ENCODE data around the gene KIF18B.

KIF18B gene

DNA sequence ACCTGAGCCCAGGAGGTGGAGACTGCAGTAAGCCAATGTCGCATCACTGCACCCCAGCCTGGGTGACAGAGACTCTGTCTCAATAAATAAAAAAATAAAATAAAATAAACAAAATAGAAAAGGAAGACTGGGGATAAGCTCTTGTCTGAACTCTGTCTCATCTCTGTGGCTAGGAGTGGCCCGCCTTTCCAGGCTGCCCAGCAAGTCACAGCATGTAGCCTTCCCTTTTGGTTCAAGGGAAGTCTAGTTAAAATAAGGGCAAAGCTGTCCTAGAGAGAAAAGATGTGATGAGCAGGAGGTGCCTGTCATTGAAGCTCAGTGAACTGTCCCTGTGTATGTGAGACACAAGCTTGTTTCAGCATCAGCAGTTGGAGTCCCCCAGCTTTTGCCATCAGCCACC, 29.6 kb downstream of the KIF18B start:
- DNase-seq, result no peak

DNA sequence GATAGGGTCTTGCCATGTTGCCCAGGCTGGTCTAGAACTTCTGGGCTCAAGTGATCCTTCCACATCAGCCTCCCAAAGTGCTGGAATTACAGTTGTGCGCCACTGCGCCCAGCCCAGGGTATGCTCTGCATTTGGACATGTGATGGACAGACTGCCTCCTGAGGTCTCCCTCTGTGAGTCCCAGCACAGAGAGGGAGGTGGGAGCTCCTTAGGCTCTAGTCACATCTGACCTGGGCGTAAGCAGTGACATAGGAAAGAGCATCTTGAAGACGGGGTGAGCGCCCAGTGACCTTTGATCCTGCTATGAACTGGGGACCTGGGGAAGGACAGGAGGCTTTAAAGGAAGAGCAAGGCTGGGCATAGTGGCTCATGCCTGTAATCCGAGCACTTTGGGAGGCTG, 30.1 kb downstream of the KIF18B start:
- DNase-seq, result no peak

- no peak for DNase-seq
Measured at GRCh38 chr17:44916781-44917241, 30.8 kb downstream of the KIF18B start.

DNA sequence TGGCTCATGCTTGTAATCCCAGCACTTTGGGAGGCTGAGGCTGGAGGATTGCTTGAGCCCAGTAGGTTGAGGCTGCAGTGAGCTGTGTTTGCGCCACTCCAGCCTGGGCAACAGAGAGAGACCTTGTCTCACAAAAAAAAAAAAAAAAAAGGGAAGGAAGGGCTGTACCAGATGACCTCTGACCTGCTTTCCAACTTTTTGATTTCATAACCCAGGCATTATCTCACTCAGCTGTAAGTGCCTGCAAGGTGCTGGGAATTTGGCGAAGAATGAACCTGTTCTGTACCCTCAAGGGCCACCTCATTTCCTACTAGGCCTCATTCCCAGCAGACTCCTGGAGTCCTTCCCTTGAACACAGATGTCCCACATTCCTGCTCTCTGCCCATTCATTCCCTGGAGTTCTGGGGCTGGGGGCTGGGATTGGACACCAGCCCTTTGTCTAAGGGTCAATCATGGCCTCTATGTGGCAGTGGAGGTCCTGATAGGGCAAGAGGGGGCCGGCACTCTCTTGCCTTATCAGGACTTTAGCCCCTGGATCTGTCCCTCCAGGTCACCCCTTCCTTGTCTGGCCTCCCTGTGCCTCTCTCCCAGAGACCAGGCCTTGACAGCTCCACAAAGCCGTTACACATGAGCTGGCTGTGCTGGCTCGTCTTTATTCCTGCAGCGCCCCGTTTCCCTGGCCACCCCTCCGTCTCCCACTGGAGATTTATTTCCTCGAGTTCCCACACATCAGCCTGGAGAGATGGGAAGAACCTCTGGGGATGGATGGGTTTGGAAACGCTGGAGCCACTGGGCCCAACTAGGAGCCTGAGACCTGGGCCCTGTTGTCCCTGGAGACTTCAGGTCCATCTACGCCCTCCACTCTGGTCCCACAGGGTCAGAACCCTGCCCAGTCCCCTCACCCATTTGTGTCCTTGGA, 31.5 kb downstream of the KIF18B start:
- peak; percentile 74 to 77 for DNase-seq

DNA sequence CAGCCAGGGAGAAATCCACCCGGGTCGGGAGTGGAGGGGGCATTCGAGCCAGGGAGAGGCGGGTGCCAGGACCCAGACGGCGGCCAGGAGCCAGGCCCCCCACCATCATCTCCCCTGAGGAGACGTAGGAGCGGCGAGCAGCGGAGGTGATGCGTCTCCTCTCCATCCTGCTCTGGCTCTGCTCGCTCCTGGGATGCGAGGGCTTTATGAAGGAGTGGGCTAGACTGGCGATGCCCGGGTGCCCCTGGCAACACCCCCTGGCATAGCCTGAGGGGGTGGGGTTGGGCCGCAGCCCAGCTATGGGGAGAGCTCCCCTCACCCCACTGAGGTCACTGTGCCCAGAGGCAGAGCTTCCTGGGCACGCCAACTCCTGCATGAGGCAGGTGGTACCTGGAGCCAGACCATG, 32.2 kb downstream of the KIF18B start, which contains the start of gene GFAP:
TSS of gene GFAP (minus strand) at position 180 of the 406 bp plus-strand sequence. CDS start at position 166, 14 bp downstream.
- no peak for DNase-seq

DNA sequence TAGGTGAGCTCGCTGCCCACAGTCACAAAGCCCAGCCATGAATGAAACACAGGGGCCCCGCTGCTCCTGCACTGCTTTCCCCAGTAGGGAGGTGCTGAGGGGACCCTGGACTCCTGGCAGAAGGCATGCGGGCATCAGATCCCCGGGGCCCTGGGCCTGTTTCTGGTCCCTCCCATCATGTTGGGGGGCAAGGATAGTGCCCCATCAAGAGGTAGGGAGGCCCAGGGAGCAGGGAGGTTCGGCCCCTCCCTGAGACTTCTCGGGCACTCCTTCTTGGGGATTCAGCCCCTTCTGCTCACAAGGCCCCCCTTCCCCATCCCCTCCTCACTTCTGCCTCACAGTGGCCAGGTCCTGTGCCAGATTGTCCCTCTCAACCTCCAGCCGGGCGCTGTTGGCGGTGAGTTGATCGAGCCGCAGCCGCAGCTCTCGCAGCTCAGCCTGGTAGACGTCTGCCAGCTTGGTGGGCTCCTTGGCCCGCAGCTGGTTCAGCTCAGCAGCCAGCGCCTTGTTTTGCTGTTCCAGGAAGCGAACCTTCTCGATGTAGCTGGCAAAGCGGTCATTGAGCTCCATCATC, 32.8 kb downstream of the KIF18B start:
- no peak for DNase-seq

DNA sequence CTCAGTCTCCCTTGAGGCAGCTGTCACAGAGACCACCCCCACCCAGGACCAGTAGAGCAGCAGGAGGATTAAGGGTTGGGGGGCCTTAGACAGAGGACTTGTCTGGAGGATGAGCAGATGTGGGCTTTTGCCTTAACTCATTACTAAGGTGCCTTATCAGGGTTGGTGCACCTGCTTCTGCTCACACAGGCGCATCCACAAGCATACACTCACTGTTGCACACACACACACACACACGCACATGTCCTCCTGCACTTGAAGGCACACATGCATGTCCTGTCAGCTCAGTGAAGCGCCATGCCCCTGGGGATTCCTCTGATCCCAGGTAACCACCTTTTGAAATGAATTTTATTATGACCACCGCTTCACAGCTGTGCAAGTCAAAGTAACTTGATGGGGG, 33.4 kb downstream of the KIF18B start:
- DNase-seq, result no peak

GRCh38 chr17:44913676-44914075, 33.9 kb downstream of the KIF18B start:
- no peak for DNase-seq

GRCh38 chr17:44912763-44913544, 34.6 kb downstream of the KIF18B start:
- DNase-seq, result no peak

GRCh38 chr17:44911133-44912001, 36.2 kb downstream of the KIF18B start:
- DNase-seq, result peak; percentile 47 to 66

- DNase-seq, result no peak
Measured at GRCh38 chr17:44910231-44911106, 37.1 kb downstream of the KIF18B start.

DNA sequence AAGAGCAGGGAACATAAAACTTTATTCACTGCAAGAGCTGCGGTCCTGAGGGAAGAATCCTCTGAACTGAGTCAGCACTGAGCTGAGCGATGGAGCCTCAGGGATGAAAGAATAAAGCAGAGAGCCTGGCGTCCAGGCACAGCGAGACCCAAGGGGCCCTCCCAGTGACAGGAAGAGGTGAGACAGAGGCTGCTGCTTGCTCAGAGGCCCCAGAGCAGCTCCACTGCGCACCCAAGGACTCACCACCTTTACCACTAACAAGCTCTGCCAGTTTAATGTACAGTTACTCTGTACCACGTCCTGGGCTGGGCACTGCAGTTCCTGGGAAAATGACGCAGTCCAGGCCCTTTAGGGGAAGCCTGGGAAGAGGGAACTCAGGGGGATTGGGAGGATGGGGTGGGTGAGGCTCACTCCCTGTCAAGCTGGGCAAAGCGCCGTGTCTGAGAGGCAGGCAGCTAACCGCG, 37.9 kb downstream of the KIF18B start:
- no peak for DNase-seq

GRCh38 chr17:44908761-44909326, 38.7 kb downstream of the KIF18B start:
- no peak for DNase-seq

GRCh38 chr17:44907729-44908470, 39.7 kb downstream of the KIF18B start:
- no peak for DNase-seq

GRCh38 chr17:44906763-44907728, 40.5 kb downstream of the KIF18B start:
- no peak for DNase-seq

- peak; percentile 85 to 89 for DNase-seq
Measured at GRCh38 chr17:44906010-44906646, 41.4 kb downstream of the KIF18B start.

DNA sequence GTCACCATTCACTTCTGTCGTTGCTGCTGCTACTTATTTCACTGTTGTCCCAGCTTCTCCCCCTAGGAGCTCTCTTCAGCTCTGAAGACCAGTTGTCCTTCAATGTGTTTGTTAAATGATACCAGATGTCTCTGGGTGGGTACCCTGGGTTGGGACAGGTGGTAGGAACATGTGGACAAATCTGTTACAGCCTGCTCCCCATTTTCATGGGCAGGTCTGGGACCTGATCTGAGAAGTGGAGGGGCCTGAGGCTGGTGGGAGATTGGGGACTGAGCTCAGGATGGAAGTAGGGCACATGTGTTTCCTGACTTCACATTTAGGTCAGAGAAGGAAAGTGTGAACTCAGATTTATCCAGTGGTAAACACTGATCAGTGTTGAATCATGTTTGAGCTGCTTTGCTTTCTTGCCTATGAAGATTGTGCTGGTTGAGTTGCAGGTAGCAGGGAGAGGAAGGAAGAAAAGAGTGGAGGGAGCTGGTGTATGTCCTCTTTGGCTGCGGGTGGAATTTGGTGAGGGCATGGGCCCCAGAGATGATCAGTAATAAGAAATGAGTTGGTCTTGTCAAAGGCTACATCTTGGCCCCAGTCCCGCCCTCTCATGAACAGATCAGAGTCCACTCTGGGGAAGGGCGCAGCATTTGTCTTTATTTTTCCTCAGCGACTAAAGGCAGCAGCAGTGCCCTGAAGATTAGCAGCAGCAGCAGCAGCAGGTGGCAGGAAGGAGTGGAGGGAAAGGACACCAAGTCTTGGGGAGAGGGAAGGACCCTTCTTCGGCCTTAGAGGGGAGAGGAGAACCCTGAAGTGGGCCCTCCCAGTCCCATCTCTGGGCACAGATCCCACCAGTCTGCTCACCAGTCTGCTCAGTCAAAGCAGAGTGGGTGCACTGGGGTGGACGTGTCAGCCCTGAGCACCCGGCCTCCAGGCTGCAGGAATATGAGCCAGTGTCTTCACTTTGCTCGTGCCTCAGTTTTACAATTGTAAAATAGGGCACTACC, 42.3 kb downstream of the KIF18B start:
- no peak for DNase-seq

Data from inflammatory macrophage (primary cell).